K562 (cell line): Measurements from ENCODE around the gene DAAM1. TPM values are rescaled to one million over a fixed set of nuclear protein-coding genes. Genes with fewer than 3 reads are reported as not detected.
A peak's percentile ranks its signal among the peaks of the same experiment; 100 is the strongest.

Source experiments
- CXXC5 ChIP-seq: fragments of 250-450 bp; sonication (Bioruptor Pico); IDR thresholded peaks from 2 replicates; pipeline ENCODE4 v1.8.0; 2022; ENCODE audit warnings: inconsistent platforms, mild to moderate bottlenecking, moderate library complexity
- ESRRA ChIP-seq: fragments of 450-650 bp; IDR thresholded peaks from 2 replicates; pipeline ENCODE4 v1.6.1; 2014; ENCODE audit warnings: low read depth, mild to moderate bottlenecking, moderate library complexity, borderline replicate concordance
- HDAC1 ChIP-seq, 2 experiments: fragments of 450-650 bp; IDR thresholded peaks; 2 replicates each; pipeline ENCODE4 v1.6.1; 2016 to 2017; ENCODE audit warnings: inconsistent platforms in 1 of 2, mild to moderate bottlenecking in 1 of 2, moderate library complexity in 1 of 2
- MTA2 ChIP-seq: fragments of 450-650 bp; IDR thresholded peaks from 2 replicates; pipeline ENCODE4 v1.6.1; 2016; ENCODE audit warnings: low read depth
- PHB2 ChIP-seq: fragments of 450-650 bp; IDR thresholded peaks from 2 replicates; pipeline ENCODE4 v1.6.1; 2017; ENCODE audit warnings: low read depth
- POLR2A ChIP-seq: fragments of 450-650 bp; conservative IDR thresholded peaks from 2 replicates; pipeline ENCODE4 v1.6.1; 2016
- RB1 ChIP-seq: fragments of 450-650 bp; IDR thresholded peaks from 2 replicates; pipeline ENCODE4 v1.6.1; 2017; ENCODE audit warnings: low read depth, mild to moderate bottlenecking
- SMAD4 ChIP-seq: fragments of 250-450 bp; sonication (Bioruptor Pico); conservative IDR thresholded peaks from 2 replicates; pipeline ENCODE4 v1.8.0; 2021; ENCODE audit warnings: inconsistent platforms, mild to moderate bottlenecking, moderate library complexity
- SMARCC2 ChIP-seq: fragments of 450-650 bp; IDR thresholded peaks from 2 replicates; pipeline ENCODE4 v1.6.1; 2017; ENCODE audit warnings: antibody characterized with exemption, moderate library complexity, mild to moderate bottlenecking, low read depth
- SMARCE1 ChIP-seq: fragments of 450-650 bp; IDR thresholded peaks from 2 replicates; pipeline ENCODE4 v1.7.1; 2016; ENCODE audit warnings: mild to moderate bottlenecking
- STAT5A ChIP-seq: IDR thresholded peaks from 2 replicates; pipeline ENCODE4 v1.6.1; 2012; ENCODE audit warnings: low read length, inconsistent platforms, borderline replicate concordance
- TAF1 ChIP-seq: IDR thresholded peaks from 2 replicates; pipeline ENCODE4 v1.6.1; 2011; ENCODE audit warnings: mild to moderate bottlenecking, low read length, moderate library complexity; ENCODE audit not compliant: insufficient read depth, control insufficient read depth, severe bottlenecking; ENCODE audit errors: extremely low read depth
- TBL1XR1 ChIP-seq, 2 experiments: IDR thresholded peaks; 2 replicates each; pipeline ENCODE4 v1.6.1; 2012; ENCODE audit warnings: improper control_type of control experiment in 2 of 2, low read length in 2 of 2, mild to moderate bottlenecking in 1 of 2
- TRIM24 ChIP-seq, 2 experiments: fragments of 450-650 bp; IDR thresholded peaks; 2 replicates each; pipeline ENCODE4 v1.6.1; 2016
- ZKSCAN3 ChIP-seq: fragments of 250-450 bp; sonication (Bioruptor Pico); IDR thresholded peaks from 2 replicates; pipeline ENCODE4 v1.4.0; 2020
- ZMIZ1 ChIP-seq, 2 experiments: fragments of 150-350 bp in 1 of 2; IDR thresholded peaks; 2 replicates each; pipeline ENCODE4 v1.6.1; 2012 to 2016; ENCODE audit warnings: low read depth in 2 of 2, low read length in 2 of 2, mild to moderate bottlenecking in 1 of 2, moderate library complexity in 1 of 2
- ZNF212 ChIP-seq: fragments of 450-650 bp; formaldehyde crosslinking; IDR thresholded peaks from 2 replicates; pipeline ENCODE4 v1.4.0; 2020; ENCODE audit warnings: mild to moderate bottlenecking
- ZNF316 ChIP-seq: fragments of 450-650 bp; IDR thresholded peaks from 2 replicates; pipeline ENCODE4 v1.6.1; 2016
- ZNF384 ChIP-seq: IDR thresholded peaks from 2 replicates; pipeline ENCODE4 v1.6.1; 2012; ENCODE audit warnings: low read depth, low read length, improper control_type of control experiment
- polyA plus RNA-seq, 8 experiments: library from polyadenylated mRNA; depleted of rRNA in 4 of 8; stranded (reverse) in 5 of 8; unstranded in 3 of 8; fragments of >200 nt; fragmentation: Nextera tagmentation in 2 of 8; fragmentation: Illumina TruSeq in 1 of 8; extraction: Ambion mirVana in 2 of 8; extraction: Trizol in 1 of 8; gene quantifications; 2 replicates each; pipeline versions ENCODE4 v1.2.1 to v1.2.3, GENCODE V29; 2011 to 2014; ENCODE audit warnings: inconsistent platforms in 1 of 8, missing spikeins in 1 of 8
- total RNA-seq, 7 experiments: library from RNA; depleted of rRNA in 6 of 7; stranded (reverse); fragments of >200 nt in 6 of 7; fragmentation: Illumina TruSeq in 2 of 7; extraction: Trizol in 2 of 7; gene quantifications; 2 replicates each; pipeline versions ENCODE4 v1.2.1 to v1.2.3, GENCODE V29; 2011 to 2021; ENCODE audit warnings: low replicate concordance in 1 of 7
- TF ChIP-seq, protein P1 (sequence below): fragments of 200-800 bp; sonication (Bioruptor generic); IDR thresholded peaks from 2 replicates; pipeline ENCODE4 v1.6.1; 2017; ENCODE audit warnings: missing genetic modification characterization, missing compliant biosample characterization
- TF ChIP-seq, protein P2 (sequence below), 3 experiments: fragments of 200-800 bp in 1 of 3; fragments of 250-450 bp in 1 of 3; fragments of 450-650 bp in 1 of 3; sonication (Bioruptor Pico) in 1 of 3; sonication (Bioruptor generic) in 1 of 3; formaldehyde crosslinking in 1 of 3; IDR thresholded peaks; 2 replicates each; pipeline versions ENCODE4 v1.6.1 to v1.8.0; 2016 to 2022; ENCODE audit warnings: mild to moderate bottlenecking in 2 of 3, missing genetic modification characterization in 2 of 3, missing compliant biosample characterization in 1 of 3, moderate library complexity in 1 of 3

Gene DAAM1
- total and polyA plus RNA-seq, 9 of the 15 experiments (the other 6 are each of a cell fraction or from before 2014, with no cell fraction given): 3.6 to 11.6 (median 6.7) TPM

DNA sequence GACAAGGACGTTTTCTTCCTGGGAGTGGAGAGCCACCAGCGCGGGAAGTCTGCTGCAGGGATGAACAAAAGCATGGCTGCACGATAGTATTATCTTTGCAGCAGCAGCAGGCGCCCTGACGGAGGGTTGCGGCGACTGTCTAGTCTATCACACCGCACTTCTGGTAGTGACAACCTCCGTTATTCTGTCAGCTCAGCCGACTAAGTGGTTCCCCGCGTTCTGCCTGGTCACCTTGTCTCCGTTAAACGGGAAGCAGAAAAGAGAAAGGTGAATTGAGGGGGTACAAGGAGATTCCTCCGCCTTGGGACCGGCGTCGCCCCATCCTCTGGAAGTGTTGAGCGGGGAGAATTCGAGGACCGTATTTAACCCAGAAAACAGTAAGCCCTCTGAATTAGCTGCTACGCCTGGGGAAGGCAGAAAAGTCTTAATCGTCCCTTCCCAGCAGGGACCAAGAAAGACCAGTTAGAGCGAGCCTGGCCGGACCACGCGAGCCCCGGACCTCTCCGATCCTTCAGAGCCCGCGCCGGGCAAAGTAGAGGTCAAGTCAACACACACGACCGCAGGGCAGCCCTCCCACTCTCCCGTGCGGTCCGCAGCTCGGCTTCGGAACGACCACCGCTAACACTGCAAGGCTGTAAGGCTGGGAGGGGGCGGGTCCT lies 536 bp upstream of the DAAM1 start (continued):
- TF ChIP-seq ZMIZ1 (IDR thresholded peaks at IDR 0.05; ENCODE audit: low read depth in 2 of 2, low read length in 2 of 2) (peak in 1 of 2 experiments; percentile 83; a peak in 2 of 4 replicates), ZNF384 (no peak), MTA2 (peak; percentile 75), TBL1XR1 (IDR thresholded peaks at IDR 0.05; ENCODE audit: low read length in 2 of 2) (peak in 1 of 2 experiments; percentile 32; a peak in 1 of 4 replicates), PHB2 (peak; percentile 58; the same call in 1 of the 2 replicates), TRIM24 (IDR thresholded peaks at IDR 0.05) (peak; percentile 54 to 69; a peak in 2 of 4 replicates), STAT5A (peak; percentile 76; the same call in 1 of the 2 replicates), SMAD4 (CRISPR knock-in tag) (peak; percentile 92), ZKSCAN3 (CRISPR knock-in tag) (no peak), ESRRA (0 out of 2 replicates have a peak, but pooled peaks have one; percentile 12), ZNF316 (peak; percentile 31), CXXC5 (CRISPR knock-in tag) (peak; percentile 75), POLR2A (peak; percentile 66; the same call in 1 of the 2 replicates), SMARCE1 (peak; percentile 76; the same call in 1 of the 2 replicates), RB1 (peak; percentile 57; the same call in 1 of the 2 replicates), SMARCC2 (peak; percentile 66; the same call in 1 of the 2 replicates), ZNF212 (no peak), TAF1 (peak; percentile 20), HDAC1 (IDR thresholded peaks at IDR 0.05) (peak in 1 of 2 experiments; percentile 64; a peak in 1 of 4 replicates)
- TF ChIP-seq, protein P1, sequence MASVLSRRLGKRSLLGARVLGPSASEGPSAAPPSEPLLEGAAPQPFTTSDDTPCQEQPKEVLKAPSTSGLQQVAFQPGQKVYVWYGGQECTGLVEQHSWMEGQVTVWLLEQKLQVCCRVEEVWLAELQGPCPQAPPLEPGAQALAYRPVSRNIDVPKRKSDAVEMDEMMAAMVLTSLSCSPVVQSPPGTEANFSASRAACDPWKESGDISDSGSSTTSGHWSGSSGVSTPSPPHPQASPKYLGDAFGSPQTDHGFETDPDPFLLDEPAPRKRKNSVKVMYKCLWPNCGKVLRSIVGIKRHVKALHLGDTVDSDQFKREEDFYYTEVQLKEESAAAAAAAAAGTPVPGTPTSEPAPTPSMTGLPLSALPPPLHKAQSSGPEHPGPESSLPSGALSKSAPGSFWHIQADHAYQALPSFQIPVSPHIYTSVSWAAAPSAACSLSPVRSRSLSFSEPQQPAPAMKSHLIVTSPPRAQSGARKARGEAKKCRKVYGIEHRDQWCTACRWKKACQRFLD (CRISPR knock-in tag): peak; percentile 27; the same call in 1 of the 2 replicates
- TF ChIP-seq, protein P2, sequence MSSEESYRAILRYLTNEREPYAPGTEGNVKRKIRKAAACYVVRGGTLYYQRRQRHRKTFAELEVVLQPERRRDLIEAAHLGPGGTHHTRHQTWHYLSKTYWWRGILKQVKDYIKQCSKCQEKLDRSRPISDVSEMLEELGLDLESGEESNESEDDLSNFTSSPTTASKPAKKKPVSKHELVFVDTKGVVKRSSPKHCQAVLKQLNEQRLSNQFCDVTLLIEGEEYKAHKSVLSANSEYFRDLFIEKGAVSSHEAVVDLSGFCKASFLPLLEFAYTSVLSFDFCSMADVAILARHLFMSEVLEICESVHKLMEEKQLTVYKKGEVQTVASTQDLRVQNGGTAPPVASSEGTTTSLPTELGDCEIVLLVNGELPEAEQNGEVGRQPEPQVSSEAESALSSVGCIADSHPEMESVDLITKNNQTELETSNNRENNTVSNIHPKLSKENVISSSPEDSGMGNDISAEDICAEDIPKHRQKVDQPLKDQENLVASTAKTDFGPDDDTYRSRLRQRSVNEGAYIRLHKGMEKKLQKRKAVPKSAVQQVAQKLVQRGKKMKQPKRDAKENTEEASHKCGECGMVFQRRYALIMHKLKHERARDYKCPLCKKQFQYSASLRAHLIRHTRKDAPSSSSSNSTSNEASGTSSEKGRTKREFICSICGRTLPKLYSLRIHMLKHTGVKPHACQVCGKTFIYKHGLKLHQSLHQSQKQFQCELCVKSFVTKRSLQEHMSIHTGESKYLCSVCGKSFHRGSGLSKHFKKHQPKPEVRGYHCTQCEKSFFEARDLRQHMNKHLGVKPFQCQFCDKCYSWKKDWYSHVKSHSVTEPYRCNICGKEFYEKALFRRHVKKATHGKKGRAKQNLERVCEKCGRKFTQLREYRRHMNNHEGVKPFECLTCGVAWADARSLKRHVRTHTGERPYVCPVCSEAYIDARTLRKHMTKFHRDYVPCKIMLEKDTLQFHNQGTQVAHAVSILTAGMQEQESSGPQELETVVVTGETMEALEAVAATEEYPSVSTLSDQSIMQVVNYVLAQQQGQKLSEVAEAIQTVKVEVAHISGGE (CRISPR knock-in tag; IDR thresholded peaks at IDR 0.05): 0 out of 6 replicates have a peak, but pooled peaks of 1 of the 3 experiments have one; percentile 22
